GM21423 (cell line): Measurements from ENCODE around the gene TRA2A.

ENCODE experiments used
- ATAC-seq: cut with Tn5 transposase; IDR thresholded peaks from one replicate; pipeline ENCODE4 v1.9.1; 2021; ENCODE audit warnings: mild to moderate bottlenecking, moderate library complexity; ENCODE audit not compliant: unreplicated experiment

TRA2A gene

DNA sequence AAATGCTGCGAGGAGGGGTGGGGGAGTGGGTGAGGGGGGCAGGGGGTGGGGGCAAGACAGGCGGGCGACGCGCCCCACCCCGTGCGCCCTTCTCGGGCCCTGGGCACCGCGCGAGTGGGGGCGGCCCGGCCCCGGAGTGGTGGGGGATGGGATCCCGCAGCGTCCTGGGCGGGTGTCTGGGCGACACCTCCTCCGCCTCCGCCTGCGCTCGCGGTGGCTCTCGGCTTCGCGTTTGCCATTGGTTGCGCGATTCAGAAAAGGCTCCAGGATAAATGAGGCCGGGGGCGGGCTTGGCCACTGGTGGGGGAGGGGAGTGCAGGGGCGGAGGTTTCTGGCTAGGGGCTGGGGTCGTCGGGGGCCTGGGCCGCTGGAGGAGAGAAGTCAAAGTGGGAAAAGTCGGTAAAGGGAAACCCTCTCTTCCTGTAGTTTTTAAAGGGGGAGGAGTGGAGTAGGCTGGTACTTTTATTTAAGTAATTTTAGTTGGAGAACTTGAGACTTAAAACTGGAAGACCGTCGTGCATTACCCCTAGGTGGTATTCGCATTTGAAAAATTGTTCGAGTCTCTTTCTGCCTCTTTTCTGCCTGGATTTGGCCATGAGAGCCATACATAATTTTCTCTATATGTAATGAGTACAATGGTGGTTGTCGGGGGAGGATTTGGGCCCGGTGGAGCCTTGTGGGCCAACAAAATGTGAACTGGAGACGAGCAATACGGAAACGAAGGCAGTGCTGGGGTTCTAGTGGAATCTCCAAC is 60.5 kb downstream of the TRA2A start:
- ATAC-seq = no peak

DNA sequence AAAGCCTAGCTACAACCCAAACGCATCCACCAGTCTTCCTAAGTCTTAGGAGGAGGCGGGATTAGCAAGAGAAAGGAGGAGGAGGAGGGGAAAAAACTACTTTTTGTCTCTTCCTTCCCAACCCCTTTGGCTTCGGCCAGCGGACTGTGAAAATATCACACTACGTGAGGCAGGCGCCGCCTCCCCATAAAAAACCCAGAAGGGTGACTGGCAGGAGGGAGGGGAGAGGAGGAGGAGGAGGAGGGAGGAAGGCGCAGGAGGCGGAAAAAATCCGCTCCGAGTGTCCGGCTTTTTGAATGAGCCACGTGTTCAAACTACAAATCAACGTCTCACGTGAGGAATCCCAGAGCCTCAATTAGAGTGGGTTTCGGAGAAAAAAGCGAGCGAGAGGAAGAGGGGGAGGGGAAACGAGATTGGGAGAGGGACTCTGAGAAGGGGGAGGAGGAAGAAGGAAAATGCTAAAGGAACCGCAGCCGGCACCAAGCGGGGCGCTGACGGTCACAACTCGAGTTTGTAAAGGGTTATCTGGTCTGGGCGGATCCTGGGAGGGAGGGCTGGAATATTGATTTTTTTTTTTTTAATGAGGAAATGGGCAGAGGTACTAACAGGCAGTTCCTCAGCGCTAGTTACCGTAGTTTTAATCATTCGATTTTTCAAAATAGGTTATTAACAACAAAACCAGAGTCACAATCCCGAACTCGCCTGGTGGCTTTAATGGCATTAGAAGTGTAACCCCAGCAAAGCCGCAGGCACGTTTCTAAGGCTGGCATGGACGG is 61.3 kb downstream of the TRA2A start, which contains the start of gene IGF2BP3:
IGF2BP3 (minus strand) TSS at position 162 of the 776 bp plus-strand sequence. CDS start 381 bp downstream, outside the sequence.
- no peak for ATAC-seq

DNA sequence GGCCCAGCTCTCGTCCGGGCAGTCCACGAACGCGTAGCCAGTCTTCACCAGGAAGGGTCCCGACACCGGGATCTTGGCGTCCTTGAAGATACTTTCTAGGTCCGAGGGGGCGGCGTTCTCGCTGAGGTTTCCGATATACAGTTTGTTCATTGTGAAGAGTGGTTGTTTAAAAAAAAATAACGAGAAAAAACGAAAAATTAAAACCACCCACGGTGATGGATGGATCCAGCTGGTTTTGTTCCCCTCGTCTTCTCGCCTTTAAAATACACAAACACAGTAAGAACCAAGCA is 61.9 kb downstream of the TRA2A start:
- ATAC-seq = no peak

DNA sequence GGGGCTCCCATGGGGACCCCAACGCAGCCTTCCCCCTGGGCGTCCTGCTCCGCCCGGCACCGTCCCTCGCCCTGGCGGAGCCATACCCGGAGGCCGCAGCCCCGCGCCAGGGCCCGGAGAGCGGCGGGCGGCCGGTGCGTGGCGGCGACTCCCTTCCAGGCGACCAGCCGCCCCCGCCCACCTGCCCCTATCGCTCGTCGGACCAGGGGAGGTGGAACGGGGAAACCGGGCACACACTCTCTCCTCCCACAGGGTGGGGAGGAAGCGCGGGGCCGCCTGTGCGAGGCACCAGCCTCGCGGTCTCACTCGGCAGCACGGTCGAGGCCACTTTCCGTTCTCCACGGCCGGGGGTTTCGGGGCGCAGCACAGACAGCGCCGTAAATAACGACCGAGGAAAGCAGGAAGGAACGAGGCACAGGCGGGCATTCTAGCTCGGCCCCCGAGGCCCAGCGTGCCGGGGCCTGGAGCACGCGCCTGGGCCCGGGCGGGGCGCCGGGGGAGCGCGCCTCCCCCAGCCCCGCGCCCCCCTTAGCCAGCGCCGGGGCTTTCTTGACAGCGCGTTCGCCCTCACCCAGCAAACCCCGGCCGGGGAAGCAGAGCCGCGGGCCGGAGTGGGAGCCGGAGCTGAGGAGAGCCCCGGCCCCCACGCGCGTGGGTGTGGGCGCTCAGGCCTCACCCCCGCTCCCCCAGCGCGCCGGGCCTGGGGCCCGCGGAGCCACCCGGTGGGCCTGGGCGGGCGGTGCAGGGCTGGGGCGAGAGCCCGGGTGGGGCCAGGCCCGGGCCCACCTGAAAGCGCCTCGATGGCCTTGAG is 62.4 kb downstream of the TRA2A start:
- ATAC-seq = no peak

DNA sequence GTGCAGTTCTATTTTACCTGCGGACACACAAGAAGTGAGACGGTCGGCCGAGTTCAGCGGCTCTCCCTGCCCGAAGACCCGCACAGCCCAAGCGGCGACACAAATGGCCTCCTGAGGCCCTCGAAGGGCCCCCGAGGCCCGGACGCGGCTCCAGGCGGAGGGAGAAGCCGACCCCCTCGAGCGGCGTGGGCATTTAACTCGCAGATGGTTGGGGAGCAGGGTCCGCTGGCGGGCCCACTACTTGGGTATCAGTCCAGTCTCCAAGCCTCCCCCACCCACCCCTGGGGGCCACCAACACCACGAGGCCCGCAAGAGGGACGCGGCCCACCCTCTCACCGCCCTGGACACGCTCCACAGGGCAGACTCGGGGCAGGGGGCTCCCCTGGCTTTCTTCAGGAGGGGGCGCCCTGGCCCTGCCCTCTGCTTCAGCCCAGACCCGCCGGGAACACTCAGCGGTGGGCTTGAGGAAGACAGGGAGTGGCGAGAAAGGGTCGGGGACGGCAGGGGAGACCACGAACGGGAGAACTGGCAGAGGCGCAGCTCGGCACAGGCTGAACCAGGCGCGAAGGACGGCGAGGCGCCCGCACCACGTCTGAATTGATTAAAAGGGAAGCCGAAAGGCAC is 63.1 kb downstream of the TRA2A start:
- no peak for ATAC-seq

DNA sequence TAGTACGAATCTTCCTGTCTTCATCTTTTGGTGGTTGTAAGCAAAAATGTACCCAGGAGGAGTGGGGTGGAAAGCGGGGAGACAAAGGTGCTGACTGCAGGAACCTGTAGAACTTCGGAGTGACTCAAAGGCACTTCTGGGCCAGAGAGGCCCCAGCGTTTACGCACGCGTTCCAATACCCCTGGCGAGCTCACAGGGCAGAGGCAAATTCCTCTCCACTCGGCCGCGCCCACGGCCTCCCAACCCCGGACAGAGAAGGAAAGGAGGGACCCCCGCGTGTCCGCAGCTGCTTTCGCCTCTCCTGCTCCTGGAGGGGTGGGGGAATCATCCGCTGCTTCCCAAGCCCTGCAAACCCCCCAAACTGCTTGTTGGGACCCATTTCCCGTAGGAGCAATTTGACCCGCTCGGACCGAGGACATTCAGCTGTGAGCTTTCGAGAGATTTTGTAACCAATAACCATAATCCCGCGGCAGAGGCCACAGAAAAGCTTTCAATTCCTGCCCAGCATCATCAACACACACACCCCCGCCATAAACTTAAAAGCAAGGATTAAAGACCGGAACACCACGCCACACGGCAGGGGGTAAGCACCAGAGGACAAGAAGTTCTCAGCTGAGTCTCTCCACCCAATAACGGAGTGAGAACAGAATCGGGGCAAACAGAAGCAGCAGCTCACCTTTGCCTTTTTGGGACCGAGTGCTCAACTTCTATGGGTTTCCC is 63.8 kb downstream of the TRA2A start:
- no peak for ATAC-seq

DNA sequence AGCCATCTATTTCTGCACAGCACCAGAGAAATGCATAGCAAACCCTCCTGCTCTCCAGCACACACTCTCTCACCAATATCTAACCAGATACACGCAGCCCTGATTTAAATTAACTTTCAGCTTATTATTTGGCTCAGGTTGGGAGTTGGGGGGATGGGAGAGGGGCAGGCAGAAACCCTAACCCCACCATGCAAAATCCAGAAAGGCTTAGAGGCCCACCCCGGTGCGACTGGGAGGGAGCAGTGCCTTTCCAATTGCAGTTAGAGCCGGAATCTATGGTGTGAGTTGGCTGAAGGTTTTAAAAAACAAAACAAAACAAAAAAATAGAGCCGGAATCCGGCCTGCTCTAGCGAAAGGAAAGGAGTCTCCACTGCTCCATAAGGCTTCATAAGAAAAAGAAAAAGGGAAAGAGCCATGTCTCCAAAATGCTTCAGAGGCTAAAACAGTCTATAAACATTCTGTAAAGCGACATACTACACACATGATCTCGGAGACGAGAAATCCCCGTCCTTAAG is 64.4 kb downstream of the TRA2A start:
- no peak for ATAC-seq

DNA sequence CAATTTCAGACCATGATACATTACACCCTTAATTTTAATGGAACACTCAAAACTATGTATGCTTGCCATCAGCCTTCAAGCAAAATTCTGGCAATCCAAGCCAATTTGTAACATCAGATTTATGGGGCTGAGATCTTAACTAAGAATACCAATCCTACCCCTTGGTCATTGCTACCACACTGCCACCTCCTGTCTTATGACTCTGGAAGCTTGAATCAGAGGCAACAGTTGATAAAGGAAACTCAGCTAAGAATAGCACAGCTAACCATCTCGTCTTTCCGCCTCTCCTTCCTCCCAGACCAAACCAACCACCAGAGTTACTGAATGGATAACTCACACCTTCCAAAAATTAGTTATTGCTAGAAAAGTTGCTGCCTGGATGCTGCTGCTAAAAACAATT is 68.9 kb downstream of the TRA2A start:
- no peak for ATAC-seq

DNA sequence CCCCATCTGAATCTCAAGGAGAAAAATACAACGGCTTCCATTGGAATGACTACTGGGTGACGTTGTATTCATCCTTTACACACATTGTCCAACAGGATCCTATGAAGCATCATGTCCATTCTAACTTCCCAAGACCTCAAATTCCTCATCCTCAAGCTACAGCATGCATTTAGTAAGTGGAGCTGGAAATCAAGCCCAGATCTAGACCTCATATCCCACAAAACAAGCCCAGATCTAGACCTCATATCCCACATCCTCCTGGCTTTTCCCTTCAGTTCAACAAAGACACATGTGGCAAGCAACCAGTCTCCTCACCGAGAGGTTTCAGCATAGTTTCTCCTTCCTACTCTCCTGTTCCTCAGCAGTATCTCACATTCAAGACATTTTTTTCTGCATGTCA is 73.7 kb downstream of the TRA2A start:
- no peak for ATAC-seq

DNA sequence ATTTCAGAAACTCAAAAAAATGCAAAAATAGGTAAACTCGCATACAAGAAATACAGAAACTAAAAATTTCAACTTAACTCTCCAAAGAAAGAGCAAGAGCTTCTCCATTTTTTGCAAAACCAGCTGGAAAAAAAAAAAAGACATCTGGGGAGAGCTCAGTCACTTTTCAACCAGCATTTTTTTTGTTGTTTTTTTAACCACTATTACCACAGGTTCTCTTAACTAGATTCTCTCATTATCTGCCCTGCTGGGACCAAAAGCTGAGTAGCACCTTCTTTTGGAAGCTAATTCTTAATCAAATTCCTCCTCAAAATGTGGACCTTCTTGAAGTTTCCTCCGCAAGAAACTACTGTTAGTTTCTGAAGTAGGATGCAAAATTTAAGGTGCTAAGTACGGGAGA is 75.7 kb downstream of the TRA2A start:
- no peak for ATAC-seq

DNA sequence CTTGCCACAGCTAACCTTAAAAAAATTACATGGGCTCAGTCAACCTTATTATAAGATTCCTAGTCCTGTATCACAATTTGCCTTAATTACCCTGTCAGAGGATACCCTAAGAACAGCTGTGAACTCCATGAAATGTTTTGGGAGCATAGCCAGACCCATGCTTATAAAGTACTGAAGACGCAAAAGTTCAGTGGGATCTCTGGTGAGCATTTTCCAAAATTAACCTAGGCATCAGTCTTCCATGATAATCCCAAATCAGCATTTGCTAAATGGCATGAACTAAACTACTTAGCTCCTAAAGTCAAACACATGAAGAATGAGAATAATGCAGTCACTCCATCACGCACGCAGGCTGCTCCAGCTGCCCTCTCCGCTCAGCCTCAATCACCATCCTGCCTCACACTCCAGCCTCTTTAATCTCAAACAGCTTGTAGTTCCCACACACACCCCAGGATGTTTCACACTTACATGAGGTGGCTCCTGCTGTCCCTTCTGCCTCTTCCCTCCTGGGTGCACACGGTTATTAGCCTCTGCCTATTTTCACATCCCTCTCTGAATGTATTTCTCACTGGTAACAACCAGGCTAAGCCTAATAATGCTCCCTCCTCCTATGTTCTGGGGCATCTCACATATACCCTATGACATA is 76.8 kb downstream of the TRA2A start:
- no peak for ATAC-seq
